Measurements from ENCODE around the gene CCDC24.

GRCh38 chr1:43960798-43961197, 30.6 kb upstream of the CCDC24 start:
- TF ChIP-seq CTCF (IDR thresholded peaks at IDR 0.05) (no peak), POLR2A (IDR thresholded peaks at IDR 0.05) (no peak), EP300 (IDR thresholded peaks at IDR 0.05) (no peak)

All from ovary (tissue), 3 donors.